T-helper 2 cell treated with Interferon-gamma antibody and Interleukin-4, amounts not matched to agents 5 μg/mL and 100 μg/mL, for 36 hours (primary cell): ENCODE data around the gene SAMD15.
"Not testable (repeated sequence)": the region's sequence is repeated elsewhere in the genome, so short reads cannot be mapped to it uniquely, and the experiment has no call there.

Source experiments
- DNase-seq: peaks from one replicate; pipeline ENCODE4 v3.0.0; 2021; ENCODE audit warnings: low spot score
- H3K27ac Mint-ChIP-seq: one replicate; pipeline ENCODE4 v1.8.0; 2021; ENCODE audit warnings: mild to moderate bottlenecking, mixed read lengths
- H3K27me3 Mint-ChIP-seq: one replicate; pipeline ENCODE4 v1.8.0; 2021; ENCODE audit warnings: low read depth, mixed read lengths
- H3K36me3 Mint-ChIP-seq: one replicate; pipeline ENCODE4 v1.8.0; 2021; ENCODE audit warnings: low read depth, mixed read lengths
- H3K4me1 Mint-ChIP-seq: one replicate; pipeline ENCODE4 v1.8.0; 2021; ENCODE audit warnings: low read depth, mixed read lengths
- H3K4me3 Mint-ChIP-seq: one replicate; pipeline ENCODE4 v1.8.0; 2022; ENCODE audit warnings: mild to moderate bottlenecking, moderate library complexity, mixed read lengths
- H3K9me3 Mint-ChIP-seq: one replicate; pipeline ENCODE4 v1.8.0; 2021; ENCODE audit warnings: mixed read lengths

Gene SAMD15

GRCh38 chr14:77376771-77377501 is at the start of gene SAMD15, which contains the start of gene TMED8:
Gene SAMD15 (plus strand): TSS chr14:77377379. CDS start chr14:77377419, 40 bp downstream.
Gene TMED8 (minus strand): TSS chr14:77377094. CDS start chr14:77377053, 41 bp downstream.
- H3K4me3 Mint-ChIP-seq: peak within 1 kb of the TSS; percentile 90
- peak within 1 kb of the TSS; percentile 91 for H3K27ac Mint-ChIP-seq
- peaks cover 28% of the 10 kb centered on the region for H3K36me3 Mint-ChIP-seq
- DNase-seq: peak; percentile 82
- peaks cover 31% of the 10 kb centered on the region for H3K4me1 Mint-ChIP-seq
- peaks cover 4% of the 10 kb centered on the region for H3K9me3 Mint-ChIP-seq
- H3K27me3 Mint-ChIP-seq: peaks cover 6% of the 10 kb centered on the region

GRCh38 chr14:77329872-77330271 is 47.3 kb upstream of the SAMD15 start:
- DNase-seq: no peak
- no peaks in the 10 kb centered on the region for H3K36me3 Mint-ChIP-seq
- H3K9me3 Mint-ChIP-seq: no peaks in the 10 kb centered on the region
- no peaks in the 10 kb centered on the region for H3K27me3 Mint-ChIP-seq
- H3K27ac Mint-ChIP-seq: no peak overlapping the region
- no peak overlapping the region for H3K4me3 Mint-ChIP-seq
- no peaks in the 10 kb centered on the region for H3K4me1 Mint-ChIP-seq

GRCh38 chr14:77335576-77335975 is 41.6 kb upstream of the SAMD15 start:
- H3K4me1 Mint-ChIP-seq: no peaks in the 10 kb centered on the region
- H3K27me3 Mint-ChIP-seq: no peaks in the 10 kb centered on the region
- no peaks in the 10 kb centered on the region for H3K36me3 Mint-ChIP-seq
- no peak overlapping the region for H3K27ac Mint-ChIP-seq
- DNase-seq: no peak
- no peak overlapping the region for H3K4me3 Mint-ChIP-seq
- no peaks in the 10 kb centered on the region for H3K9me3 Mint-ChIP-seq

GRCh38 chr14:77337255-77337654 is 39.9 kb upstream of the SAMD15 start:
- H3K27ac Mint-ChIP-seq, H3K27me3 Mint-ChIP-seq, H3K4me1 Mint-ChIP-seq, DNase-seq, H3K4me3 Mint-ChIP-seq, H3K9me3 Mint-ChIP-seq, H3K36me3 Mint-ChIP-seq: not testable (repeated sequence)

- Mint-ChIP-seq H3K27me3 (no peaks in the 10 kb centered on the region), H3K4me1 (no peaks in the 10 kb centered on the region), H3K9me3 (no peaks in the 10 kb centered on the region), H3K27ac (no peak overlapping the region), H3K36me3 (peaks cover 8% of the 10 kb centered on the region), H3K4me3 (no peak overlapping the region)
- no peak for DNase-seq
Observed at GRCh38 chr14:77337880-77338279, 39.3 kb upstream of the SAMD15 start.

- H3K27me3 Mint-ChIP-seq: no peaks in the 10 kb centered on the region
- H3K27ac Mint-ChIP-seq: no peak overlapping the region
- H3K36me3 Mint-ChIP-seq: peaks cover 10% of the 10 kb centered on the region
- no peak overlapping the region for H3K4me3 Mint-ChIP-seq
- no peaks in the 10 kb centered on the region for H3K9me3 Mint-ChIP-seq
- no peaks in the 10 kb centered on the region for H3K4me1 Mint-ChIP-seq
- no peak for DNase-seq
Observed at GRCh38 chr14:77338302-77338701, 38.9 kb upstream of the SAMD15 start.

GRCh38 chr14:77339407-77339806 is 37.8 kb upstream of the SAMD15 start:
- H3K9me3 Mint-ChIP-seq: no peaks in the 10 kb centered on the region
- H3K4me3 Mint-ChIP-seq: no peak overlapping the region
- no peak for DNase-seq

GRCh38 chr14:77340389-77340788 is 36.8 kb upstream of the SAMD15 start:
- Mint-ChIP-seq H3K27me3 (no peaks in the 10 kb centered on the region), H3K27ac (no peak overlapping the region), H3K9me3 (no peaks in the 10 kb centered on the region), H3K36me3 (peaks cover 10% of the 10 kb centered on the region), H3K4me1 (no peaks in the 10 kb centered on the region), H3K4me3 (no peak overlapping the region)
- no peak for DNase-seq

More at GRCh38 chr14:77339407-77339806, 37.8 kb upstream of the SAMD15 start:
- Mint-ChIP-seq H3K27ac (no peak overlapping the region), H3K4me1 (no peaks in the 10 kb centered on the region), H3K36me3 (peaks cover 10% of the 10 kb centered on the region), H3K27me3 (no peaks in the 10 kb centered on the region)

GRCh38 chr14:77342726-77343397 is 34.3 kb upstream of the SAMD15 start:
- H3K36me3 Mint-ChIP-seq: peaks cover 12% of the 10 kb centered on the region

GRCh38 chr14:77343662-77344061 is 33.5 kb upstream of the SAMD15 start:
- no peaks in the 10 kb centered on the region for H3K9me3 Mint-ChIP-seq
- no peak overlapping the region for H3K27ac Mint-ChIP-seq
- no peak for DNase-seq
- peaks cover 12% of the 10 kb centered on the region for H3K36me3 Mint-ChIP-seq
- H3K4me1 Mint-ChIP-seq: no peaks in the 10 kb centered on the region
- H3K27me3 Mint-ChIP-seq: no peaks in the 10 kb centered on the region
- H3K4me3 Mint-ChIP-seq: no peak overlapping the region

More at GRCh38 chr14:77342726-77343397, 34.3 kb upstream of the SAMD15 start:
- H3K4me1 Mint-ChIP-seq: no peaks in the 10 kb centered on the region
- H3K9me3 Mint-ChIP-seq: no peaks in the 10 kb centered on the region
- no peak overlapping the region for H3K4me3 Mint-ChIP-seq
- no peak for DNase-seq
- no peak overlapping the region for H3K27ac Mint-ChIP-seq
- H3K27me3 Mint-ChIP-seq: no peaks in the 10 kb centered on the region

GRCh38 chr14:77344377-77344996 is 32.7 kb upstream of the SAMD15 start:
- no peaks in the 10 kb centered on the region for H3K9me3 Mint-ChIP-seq
- H3K4me3 Mint-ChIP-seq: no peak overlapping the region
- no peak overlapping the region for H3K27ac Mint-ChIP-seq
- H3K27me3 Mint-ChIP-seq: no peaks in the 10 kb centered on the region
- H3K36me3 Mint-ChIP-seq: peaks cover 12% of the 10 kb centered on the region
- H3K4me1 Mint-ChIP-seq: no peaks in the 10 kb centered on the region
- DNase-seq: no peak

- H3K4me3 Mint-ChIP-seq: no peak overlapping the region
- H3K4me1 Mint-ChIP-seq: no peaks in the 10 kb centered on the region
- H3K27me3 Mint-ChIP-seq: no peaks in the 10 kb centered on the region
- H3K27ac Mint-ChIP-seq: no peak overlapping the region
- no peaks in the 10 kb centered on the region for H3K9me3 Mint-ChIP-seq
- peaks cover 7% of the 10 kb centered on the region for H3K36me3 Mint-ChIP-seq
- no peak for DNase-seq
Observed at GRCh38 chr14:77346495-77346894, 30.7 kb upstream of the SAMD15 start.

- Mint-ChIP-seq H3K36me3 (peaks cover 8% of the 10 kb centered on the region), H3K4me3 (no peak overlapping the region), H3K27ac (no peak overlapping the region), H3K27me3 (no peaks in the 10 kb centered on the region), H3K9me3 (no peaks in the 10 kb centered on the region), H3K4me1 (no peaks in the 10 kb centered on the region)
- DNase-seq: no peak
Observed at GRCh38 chr14:77347751-77348150, 29.4 kb upstream of the SAMD15 start.

- Mint-ChIP-seq H3K27me3 (no peaks in the 10 kb centered on the region), H3K4me1 (no peaks in the 10 kb centered on the region), H3K36me3 (peaks cover 3% of the 10 kb centered on the region), H3K9me3 (no peaks in the 10 kb centered on the region), H3K27ac (no peak overlapping the region), H3K4me3 (no peak overlapping the region)
- DNase-seq: no peak
Observed at GRCh38 chr14:77353469-77354141, 23.6 kb upstream of the SAMD15 start.
